ENCODE results near the gene FUT7.

FUT7 gene

GRCh38 chr9:137011907-137012675 lies 19.8 kb downstream of the FUT7 start:
- no peak for TF ChIP-seq EZH2phosphoT487 (conservative IDR thresholded peaks at IDR 0.05; ENCODE audit: low read length)
- no peak for TF ChIP-seq CTCF (IDR thresholded peaks at IDR 0.05; ENCODE audit: insufficient read depth, low read length, poor library complexity, severe bottlenecking)
- H3K4me2 ChIP-seq (ENCODE audit: low read depth, low read length, poor library complexity, severe bottlenecking) = no peak overlapping the region
- H3K27me3 ChIP-seq (ENCODE audit: low read length) = no peaks in the 10 kb centered on the region
- H3K9me3 ChIP-seq (ENCODE audit: insufficient read depth, low read length) = no peaks in the 10 kb centered on the region
- no peak overlapping the region for H3K4me3 ChIP-seq (ENCODE audit: insufficient read depth, low read length, poor library complexity, severe bottlenecking)
- no peaks in the 10 kb centered on the region for H3F3A ChIP-seq (ENCODE audit: insufficient read depth)
- no peaks in the 10 kb centered on the region for H3K36me3 ChIP-seq (ENCODE audit: low read length)
- no peaks in the 10 kb centered on the region for H3K79me2 ChIP-seq (ENCODE audit: insufficient read depth, low read length)
- H2AFZ ChIP-seq (ENCODE audit: low read depth, low read length, severe bottlenecking) = no peak overlapping the region
- H3K9me2 ChIP-seq (replicated peaks; ENCODE audit: insufficient read depth, low read length) = no peaks in the 10 kb centered on the region
- no peak overlapping the region for H3K9ac ChIP-seq (ENCODE audit: low read length)
- H4K20me1 ChIP-seq (ENCODE audit: low read depth, low read length) = no peaks in the 10 kb centered on the region
- no peak overlapping the region for H3K27ac ChIP-seq (ENCODE audit: low read depth, low read length)

GRCh38 chr9:137011156-137011555 lies 20.7 kb downstream of the FUT7 start:
- no peaks in the 10 kb centered on the region for H3K9me2 ChIP-seq (replicated peaks; ENCODE audit: insufficient read depth, low read length)
- H3K4me2 ChIP-seq (ENCODE audit: low read depth, low read length, poor library complexity, severe bottlenecking) = no peak overlapping the region
- H3K27me3 ChIP-seq (ENCODE audit: low read length) = no peaks in the 10 kb centered on the region
- H2AFZ ChIP-seq (ENCODE audit: low read depth, low read length, severe bottlenecking) = no peak overlapping the region
- H4K20me1 ChIP-seq (ENCODE audit: low read depth, low read length) = no peaks in the 10 kb centered on the region
- H3K79me2 ChIP-seq (ENCODE audit: insufficient read depth, low read length) = no peaks in the 10 kb centered on the region
- H3F3A ChIP-seq (ENCODE audit: insufficient read depth) = no peaks in the 10 kb centered on the region
- H3K9ac ChIP-seq (ENCODE audit: low read length) = no peak overlapping the region
- TF ChIP-seq CTCF (IDR thresholded peaks at IDR 0.05; ENCODE audit: insufficient read depth, low read length, poor library complexity, severe bottlenecking) (no peak), EZH2phosphoT487 (conservative IDR thresholded peaks at IDR 0.05; ENCODE audit: low read length) (no peak)
- no peaks in the 10 kb centered on the region for H3K9me3 ChIP-seq (ENCODE audit: insufficient read depth, low read length)
- H3K4me3 ChIP-seq (ENCODE audit: insufficient read depth, low read length, poor library complexity, severe bottlenecking) = no peak overlapping the region
- no peak overlapping the region for H3K27ac ChIP-seq (ENCODE audit: low read depth, low read length)
- H3K36me3 ChIP-seq (ENCODE audit: low read length) = no peaks in the 10 kb centered on the region

- Histone ChIP-seq H3K4me3 (ENCODE audit: insufficient read depth, low read length, poor library complexity, severe bottlenecking) (no peak overlapping the region), H3K4me2 (ENCODE audit: low read depth, low read length, poor library complexity, severe bottlenecking) (no peak overlapping the region), H3F3A (ENCODE audit: insufficient read depth) (no peaks in the 10 kb centered on the region), H3K9me3 (ENCODE audit: insufficient read depth, low read length) (no peaks in the 10 kb centered on the region), H3K79me2 (ENCODE audit: insufficient read depth, low read length) (no peaks in the 10 kb centered on the region), H3K9me2 (replicated peaks; ENCODE audit: insufficient read depth, low read length) (no peaks in the 10 kb centered on the region), H3K9ac (ENCODE audit: low read length) (no peak overlapping the region), H3K27ac (ENCODE audit: low read depth, low read length) (no peak overlapping the region), H4K20me1 (ENCODE audit: low read depth, low read length) (no peaks in the 10 kb centered on the region), H2AFZ (ENCODE audit: low read depth, low read length, severe bottlenecking) (no peak overlapping the region), H3K27me3 (ENCODE audit: low read length) (no peaks in the 10 kb centered on the region), H3K36me3 (ENCODE audit: low read length) (no peaks in the 10 kb centered on the region)
- TF ChIP-seq CTCF (IDR thresholded peaks at IDR 0.05; ENCODE audit: insufficient read depth, low read length, poor library complexity, severe bottlenecking) = no peak
- no peak for TF ChIP-seq EZH2phosphoT487 (conservative IDR thresholded peaks at IDR 0.05; ENCODE audit: low read length)
Measured at GRCh38 chr9:137009938-137010732, 21.8 kb downstream of the FUT7 start.

Measured in SU-DHL-6 (cell line).